Measurements from ENCODE around the gene LAMA1.

Gene LAMA1

DNA sequence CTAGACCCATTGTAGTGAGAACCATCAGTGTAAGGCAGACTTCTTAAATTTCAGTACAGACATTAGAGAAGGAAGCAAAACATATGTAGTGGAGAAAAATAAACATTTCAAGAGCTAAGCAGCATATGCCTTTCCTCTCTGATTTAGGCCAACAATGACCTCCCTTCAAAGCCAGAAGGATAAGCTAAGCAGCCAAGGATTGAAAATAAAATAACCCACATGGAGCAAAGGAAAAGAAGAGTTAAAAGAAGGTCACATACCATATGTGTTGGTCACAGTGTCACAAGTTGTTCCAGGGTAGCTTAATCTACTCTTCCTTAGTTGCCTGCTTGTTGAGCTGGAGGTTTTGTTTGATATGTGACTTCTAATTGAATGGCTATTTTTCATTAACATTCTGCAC, 15.6 kb upstream of the LAMA1 start:
- TF ChIP-seq, protein P1, sequence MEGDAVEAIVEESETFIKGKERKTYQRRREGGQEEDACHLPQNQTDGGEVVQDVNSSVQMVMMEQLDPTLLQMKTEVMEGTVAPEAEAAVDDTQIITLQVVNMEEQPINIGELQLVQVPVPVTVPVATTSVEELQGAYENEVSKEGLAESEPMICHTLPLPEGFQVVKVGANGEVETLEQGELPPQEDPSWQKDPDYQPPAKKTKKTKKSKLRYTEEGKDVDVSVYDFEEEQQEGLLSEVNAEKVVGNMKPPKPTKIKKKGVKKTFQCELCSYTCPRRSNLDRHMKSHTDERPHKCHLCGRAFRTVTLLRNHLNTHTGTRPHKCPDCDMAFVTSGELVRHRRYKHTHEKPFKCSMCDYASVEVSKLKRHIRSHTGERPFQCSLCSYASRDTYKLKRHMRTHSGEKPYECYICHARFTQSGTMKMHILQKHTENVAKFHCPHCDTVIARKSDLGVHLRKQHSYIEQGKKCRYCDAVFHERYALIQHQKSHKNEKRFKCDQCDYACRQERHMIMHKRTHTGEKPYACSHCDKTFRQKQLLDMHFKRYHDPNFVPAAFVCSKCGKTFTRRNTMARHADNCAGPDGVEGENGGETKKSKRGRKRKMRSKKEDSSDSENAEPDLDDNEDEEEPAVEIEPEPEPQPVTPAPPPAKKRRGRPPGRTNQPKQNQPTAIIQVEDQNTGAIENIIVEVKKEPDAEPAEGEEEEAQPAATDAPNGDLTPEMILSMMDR (IDR thresholded peaks at IDR 0.05; ENCODE audit: low read depth, low read length, missing control alignments): no peak
- no peak overlapping the region for H3K4me3 ChIP-seq (replicated peaks; ENCODE audit: low read depth, low read length)
- no peak for DNase-seq (ENCODE audit: extremely low read depth, low read depth)

DNA sequence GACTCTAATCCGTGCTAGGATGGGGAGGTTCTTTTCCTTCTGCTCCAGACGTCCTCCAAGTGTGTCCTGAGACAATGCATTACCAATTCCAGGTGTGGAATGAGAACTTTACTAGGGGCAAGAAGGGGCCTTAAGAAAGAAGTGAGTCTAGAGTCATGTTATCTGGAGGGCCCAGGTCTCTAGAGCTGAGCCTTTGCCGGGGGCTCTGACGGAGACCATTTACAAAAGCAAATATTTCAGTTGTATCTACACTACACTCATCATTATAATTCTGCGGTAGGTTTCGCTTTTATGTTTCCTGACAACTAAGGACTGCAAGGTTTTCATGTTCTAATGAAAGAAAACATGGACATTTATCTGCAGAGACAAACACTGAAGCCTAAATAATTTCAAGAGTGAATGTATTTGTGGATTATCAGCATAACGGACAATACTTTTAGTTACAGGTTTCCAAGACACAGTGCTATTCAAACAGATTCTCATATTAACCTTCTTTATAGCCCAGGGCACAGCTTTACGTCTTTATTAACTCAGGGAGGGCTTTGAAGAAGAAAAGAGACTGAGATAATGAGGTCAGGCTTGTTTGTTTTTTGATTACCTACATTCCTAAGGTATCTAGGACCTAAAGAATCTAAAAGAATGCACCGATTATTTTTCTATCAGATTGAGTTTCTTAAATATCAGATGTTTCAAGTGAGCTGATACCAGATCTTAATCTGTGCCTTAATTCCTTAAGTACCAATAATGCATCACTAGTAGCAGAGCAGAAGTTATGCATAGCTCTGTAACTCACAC, 15.0 kb upstream of the LAMA1 start:
- TF ChIP-seq, protein P1 (IDR thresholded peaks at IDR 0.05; ENCODE audit: low read depth, low read length, missing control alignments): no peak
- no peak overlapping the region for H3K4me3 ChIP-seq (replicated peaks; ENCODE audit: low read depth, low read length)
- no peak for DNase-seq (ENCODE audit: extremely low read depth, low read depth)

DNA sequence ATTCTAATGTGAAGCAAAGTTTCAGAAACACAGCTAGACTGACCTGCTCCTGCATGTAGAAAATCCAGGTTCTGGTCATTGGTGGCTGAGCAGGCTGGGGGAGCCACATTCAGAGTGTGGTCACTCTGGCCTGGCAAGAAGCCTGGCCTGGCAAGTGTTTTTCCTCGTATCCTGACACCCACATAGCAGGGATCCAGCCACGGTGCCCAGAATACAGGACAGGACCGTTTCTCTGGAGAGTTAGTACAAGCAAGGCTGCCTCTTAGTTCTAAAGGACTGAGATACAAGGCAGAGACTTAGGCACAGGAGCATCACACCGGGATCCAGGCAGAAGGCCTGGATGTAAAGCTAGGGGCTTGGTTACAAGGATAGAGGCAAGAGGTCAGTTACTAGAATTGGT, 4.8 kb upstream of the LAMA1 start:
- TF ChIP-seq, protein P1 (IDR thresholded peaks at IDR 0.05; ENCODE audit: low read depth, low read length, missing control alignments): no peak
- no peak overlapping the region for H3K4me3 ChIP-seq (replicated peaks; ENCODE audit: low read depth, low read length)
- no peak for DNase-seq (ENCODE audit: extremely low read depth, low read depth)

DNA sequence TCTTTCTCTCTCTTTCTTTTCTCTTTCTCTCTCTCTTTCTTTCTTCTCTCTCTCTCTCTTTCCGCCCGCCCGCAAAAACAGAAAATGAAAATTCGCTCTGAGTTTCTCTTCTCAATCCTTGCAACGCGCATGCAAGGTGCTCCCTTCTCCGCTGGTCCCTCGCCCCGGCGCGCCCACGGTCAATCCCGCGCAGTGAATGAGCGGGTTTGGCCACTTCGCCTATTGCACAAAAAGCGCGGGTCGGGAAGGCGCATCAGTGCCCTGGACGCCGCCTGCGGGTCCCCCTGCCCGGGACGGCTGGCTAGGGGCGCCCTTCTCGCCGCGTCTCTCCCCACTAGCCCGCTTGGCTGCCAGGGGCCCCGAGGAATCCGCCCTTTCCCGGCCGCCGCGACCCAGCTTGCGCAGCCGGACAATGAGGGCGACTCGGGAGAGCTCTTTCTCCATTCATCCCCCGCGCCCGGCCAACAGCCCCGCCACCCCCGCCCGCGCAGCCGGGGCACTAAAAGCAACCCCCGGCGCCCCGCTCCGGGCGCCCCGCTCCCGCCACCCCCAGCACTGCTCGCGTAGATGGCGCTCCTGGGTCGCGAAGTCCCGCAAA, 706 bp downstream of the LAMA1 start:
- H3K4me3 ChIP-seq (replicated peaks; ENCODE audit: low read depth, low read length): peak overlapping the region; percentile 38
- no peak for DNase-seq (ENCODE audit: extremely low read depth, low read depth)
- TF ChIP-seq, protein P1 (IDR thresholded peaks at IDR 0.05; ENCODE audit: low read depth, low read length, missing control alignments): no peak

DNA sequence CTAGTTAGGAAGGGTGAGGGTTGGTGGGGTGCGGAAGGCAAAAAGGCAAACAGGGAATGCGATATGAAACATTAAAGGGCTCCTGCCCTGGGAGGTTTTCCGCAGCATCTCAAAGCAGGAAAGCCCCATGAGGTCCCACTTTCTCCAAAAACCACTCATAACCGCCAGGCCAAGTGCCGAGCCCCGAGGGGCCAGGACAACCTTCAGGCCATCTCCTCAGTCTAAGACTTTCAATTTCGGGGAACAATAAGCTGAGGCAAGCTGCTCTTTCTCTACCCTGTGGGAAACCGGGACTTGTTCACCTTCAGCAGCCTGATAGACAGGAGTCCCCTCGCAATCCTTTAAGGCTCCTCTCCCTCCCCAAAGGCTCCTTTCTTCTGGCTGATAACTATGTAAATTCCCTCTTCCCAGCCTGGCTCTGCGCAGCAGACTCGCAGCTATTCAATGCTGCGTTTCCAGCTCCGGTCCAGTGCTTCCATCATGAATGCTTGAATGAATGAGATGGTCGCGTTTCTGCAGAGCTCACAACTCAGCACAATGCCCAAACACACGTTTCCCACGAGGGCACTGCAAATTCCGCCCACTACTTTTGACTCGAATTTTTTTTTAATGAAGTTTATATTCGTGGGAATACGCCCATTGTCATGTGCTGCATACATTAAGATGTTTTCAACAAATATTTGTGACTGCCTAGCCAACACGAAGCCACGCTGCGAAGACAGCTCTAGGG, 1.4 kb downstream of the LAMA1 start:
- H3K4me3 ChIP-seq (replicated peaks; ENCODE audit: low read depth, low read length): peak overlapping the region; percentile 38
- TF ChIP-seq, protein P1 (IDR thresholded peaks at IDR 0.05; ENCODE audit: low read depth, low read length, missing control alignments): no peak
- DNase-seq (ENCODE audit: extremely low read depth, low read depth): no peak

DNA sequence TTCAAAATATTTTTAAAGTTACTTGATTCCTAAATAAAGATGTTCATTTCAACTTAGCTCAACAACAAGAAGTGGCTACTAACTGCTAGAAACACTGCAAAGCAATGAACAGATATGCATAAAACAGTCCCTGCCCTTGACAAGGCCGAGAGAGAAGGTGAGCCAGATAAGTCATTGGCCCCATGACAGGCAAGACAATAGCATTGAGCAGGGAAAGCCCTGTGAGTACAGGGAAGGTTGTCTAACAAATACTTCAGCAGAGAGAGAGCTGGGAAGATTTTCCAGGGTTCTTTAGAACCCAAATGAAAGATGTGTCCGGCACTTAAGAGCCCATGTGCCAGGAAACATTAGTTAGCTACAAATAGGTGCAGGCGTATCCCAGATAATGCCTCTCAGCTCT, 4.7 kb downstream of the LAMA1 start:
- no peak overlapping the region for H3K4me3 ChIP-seq (replicated peaks; ENCODE audit: low read depth, low read length)
- no peak for DNase-seq (ENCODE audit: extremely low read depth, low read depth)
- TF ChIP-seq, protein P1 (IDR thresholded peaks at IDR 0.05; ENCODE audit: low read depth, low read length, missing control alignments): no peak
